A673 (cell line): Measurements from ENCODE around the gene GSTT2B.
"Not testable (repeated sequence)": the region's sequence is repeated elsewhere in the genome, so short reads cannot be mapped to it uniquely, and the experiment has no call there.

ENCODE experiments used
- EZH2 ChIP-seq: fragments of 200-600 bp; sonication (generic); IDR thresholded peaks from 2 replicates; pipeline ENCODE4 v1.6.1; 2017; ENCODE audit warnings: borderline replicate concordance, low read depth, mild to moderate bottlenecking, mixed read lengths, antibody characterized with exemption, low read length; ENCODE audit not compliant: poor library complexity, severe bottlenecking
- TF ChIP-seq, protein P1 (sequence below): fragments of 300-800, 200-600 bp; sonication (generic); conservative IDR thresholded peaks from 2 replicates; pipeline ENCODE4 v1.5.1; 2017; ENCODE audit warnings: low read depth, mild to moderate bottlenecking, antibody characterized with exemption, low read length, moderate library complexity, mixed read lengths

DNA sequence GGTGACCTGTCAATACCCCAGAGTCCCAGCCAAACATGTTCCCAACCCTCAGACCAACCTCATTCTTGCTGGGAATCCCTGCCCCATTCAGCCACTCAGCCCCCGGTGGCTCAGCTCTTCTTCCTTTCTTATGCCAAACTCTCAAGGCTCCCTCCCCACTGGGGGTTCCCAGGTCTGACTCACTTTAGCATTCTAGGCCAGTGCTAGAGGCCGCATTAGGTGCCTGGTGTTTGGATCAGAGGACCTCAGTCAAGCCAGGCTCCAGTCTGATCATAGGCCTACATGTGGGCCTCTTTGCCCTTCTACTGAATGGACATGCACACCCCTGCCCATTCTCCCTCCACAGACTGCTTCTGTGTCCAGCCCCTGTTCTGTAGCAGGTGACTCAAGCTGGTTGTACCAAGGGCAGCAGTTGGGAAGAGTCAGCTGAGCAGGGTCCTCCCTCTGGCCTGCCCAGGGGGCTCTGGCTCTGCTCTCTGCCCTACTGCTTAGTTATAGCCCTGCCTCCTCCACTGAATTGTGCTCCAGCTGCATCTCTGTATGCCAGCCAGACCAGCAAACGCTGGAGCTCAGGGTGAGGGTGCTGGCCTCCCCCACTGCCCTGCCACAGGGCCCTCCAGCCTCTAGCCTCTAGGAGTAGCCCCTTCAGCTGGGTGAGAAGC is 28.7 kb upstream of the GSTT2B start:
- TF ChIP-seq, protein P1, sequence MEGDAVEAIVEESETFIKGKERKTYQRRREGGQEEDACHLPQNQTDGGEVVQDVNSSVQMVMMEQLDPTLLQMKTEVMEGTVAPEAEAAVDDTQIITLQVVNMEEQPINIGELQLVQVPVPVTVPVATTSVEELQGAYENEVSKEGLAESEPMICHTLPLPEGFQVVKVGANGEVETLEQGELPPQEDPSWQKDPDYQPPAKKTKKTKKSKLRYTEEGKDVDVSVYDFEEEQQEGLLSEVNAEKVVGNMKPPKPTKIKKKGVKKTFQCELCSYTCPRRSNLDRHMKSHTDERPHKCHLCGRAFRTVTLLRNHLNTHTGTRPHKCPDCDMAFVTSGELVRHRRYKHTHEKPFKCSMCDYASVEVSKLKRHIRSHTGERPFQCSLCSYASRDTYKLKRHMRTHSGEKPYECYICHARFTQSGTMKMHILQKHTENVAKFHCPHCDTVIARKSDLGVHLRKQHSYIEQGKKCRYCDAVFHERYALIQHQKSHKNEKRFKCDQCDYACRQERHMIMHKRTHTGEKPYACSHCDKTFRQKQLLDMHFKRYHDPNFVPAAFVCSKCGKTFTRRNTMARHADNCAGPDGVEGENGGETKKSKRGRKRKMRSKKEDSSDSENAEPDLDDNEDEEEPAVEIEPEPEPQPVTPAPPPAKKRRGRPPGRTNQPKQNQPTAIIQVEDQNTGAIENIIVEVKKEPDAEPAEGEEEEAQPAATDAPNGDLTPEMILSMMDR, result not testable (repeated sequence)
- TF ChIP-seq EZH2, result not testable (repeated sequence)
